ENCODE measurements around the gene RBM34. TPM values are rescaled to one million over a fixed set of nuclear protein-coding genes. Genes with fewer than 3 reads are reported as not detected.
"Not testable (repeated sequence)": the region's sequence is repeated elsewhere in the genome, so short reads cannot be mapped to it uniquely, and the experiment has no call there.

Gene RBM34
- total RNA-seq, 1 experiment from 2014 or later: 106 TPM

- H3F3A ChIP-seq (ENCODE audit: insufficient read depth, low read depth): 0 out of 2 replicates have a peak, but pooled peaks cover 4% of the 10 kb centered on the region
- H3K4me2 ChIP-seq: 0 out of 2 replicates have a peak overlapping the region, but pooled peaks have one; percentile 3
- ChIA-PET CTCF (interaction anchor here (0.6 to 1.7 kb wide), 10 partner anchors 9 to 880 kb away, joined by 3 to 10 read pairs (median 4); no protein-coding TSS in a partner anchor), POLR2A (ENCODE audit: unreplicated experiment) (interaction anchor here (0.6 kb wide), 1 partner anchor 482 kb away, joined by 3 read pairs; no protein-coding TSS in a partner anchor)
- H3K36me3 ChIP-seq (ENCODE audit: low read depth): no peaks in the 10 kb centered on the region
- H3K27me3 ChIP-seq (ENCODE audit: insufficient read depth, low read depth): no peaks in the 10 kb centered on the region
- H3K9me3 ChIP-seq (ENCODE audit: insufficient read depth, low read depth): no peaks in the 10 kb centered on the region
- intact Hi-C loops (cut with micrococcal nuclease; ENCODE audit: unreplicated experiment): loop anchor here (5.0 to 10.0 kb wide), 3 partner anchors 689 to 882 kb away; partner anchors contain the start of gene COA6
- H3K4me1 ChIP-seq (replicated peaks; ENCODE audit: insufficient read depth): no peaks in the 10 kb centered on the region
- H4K20me1 ChIP-seq (ENCODE audit: insufficient read depth): no peaks in the 10 kb centered on the region
- no TSS peak for BruUV-seq (replicated peaks)
- no peaks in the 10 kb centered on the region for H3K79me2 ChIP-seq (ENCODE audit: low read depth)
- peak in 1 of 2 experiments; percentile 51 for DNase-seq
- no peak overlapping the region for H3K27ac ChIP-seq
- TF ChIP-seq EZH2 (IDR thresholded peaks at IDR 0.05; ENCODE audit: low read depth) (no peak), CTCF (conservative IDR thresholded peaks at IDR 0.05) (no peak)
- no peak overlapping the region for H2AFZ ChIP-seq
- H3K9me2 ChIP-seq (ENCODE audit: insufficient read depth): no peaks in the 10 kb centered on the region
- H3K4me3 ChIP-seq: no peak overlapping the region
These were observed 67.9 kb downstream of the RBM34 start for GRCh38 chr1:235093013-235093695.

DNA sequence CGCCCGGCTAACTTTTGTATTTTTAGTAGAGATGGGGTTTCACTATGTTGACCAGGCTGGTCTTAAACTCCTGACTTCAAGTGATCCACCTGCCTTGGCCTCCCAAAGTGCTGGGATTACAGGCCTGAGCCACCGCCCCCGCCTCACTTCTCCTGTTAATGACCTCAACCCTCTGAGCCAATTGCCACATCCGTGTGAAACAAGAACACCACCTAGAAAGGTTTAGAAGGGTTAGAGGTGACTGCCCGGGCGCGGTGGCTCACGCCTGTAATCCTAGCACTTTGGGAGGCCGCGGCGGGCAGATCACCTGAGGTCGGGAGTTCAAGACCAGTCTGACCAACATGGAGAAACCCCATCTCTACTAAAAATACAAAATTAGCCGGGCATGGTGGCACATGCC, 68.6 kb downstream of the RBM34 start:
- intact Hi-C loops (cut with micrococcal nuclease; ENCODE audit: unreplicated experiment): loop anchor here (5.0 to 10.0 kb wide), 3 partner anchors 690 to 882 kb away; partner anchors contain the start of gene COA6
- H3K27ac ChIP-seq; H3K4me1 ChIP-seq (replicated peaks; ENCODE audit: insufficient read depth); H2AFZ ChIP-seq; H3K4me2 ChIP-seq; DNase-seq; H3K36me3 ChIP-seq (ENCODE audit: low read depth); H3K9me2 ChIP-seq (ENCODE audit: insufficient read depth); H3F3A ChIP-seq (ENCODE audit: insufficient read depth, low read depth); H3K4me3 ChIP-seq; BruUV-seq (replicated peaks); H3K79me2 ChIP-seq (ENCODE audit: low read depth); H3K9me3 ChIP-seq (ENCODE audit: insufficient read depth, low read depth); POLR2A ChIA-PET (ENCODE audit: unreplicated experiment); H4K20me1 ChIP-seq (ENCODE audit: insufficient read depth); H3K27me3 ChIP-seq (ENCODE audit: insufficient read depth, low read depth): not testable (repeated sequence)
- CTCF ChIA-PET: interaction anchor here (0.6 to 0.7 kb wide), 2 partner anchors 481 to 879 kb away, joined by 4 to 5 read pairs; no protein-coding TSS in a partner anchor

GRCh38 chr1:235092045-235092406, 69.0 kb downstream of the RBM34 start:
- H3K36me3 ChIP-seq (ENCODE audit: low read depth); H3K9me3 ChIP-seq (ENCODE audit: insufficient read depth, low read depth); H2AFZ ChIP-seq; H3K4me2 ChIP-seq; H3K27ac ChIP-seq; BruUV-seq (replicated peaks); H4K20me1 ChIP-seq (ENCODE audit: insufficient read depth); H3K27me3 ChIP-seq (ENCODE audit: insufficient read depth, low read depth); H3K4me3 ChIP-seq; H3K4me1 ChIP-seq (replicated peaks; ENCODE audit: insufficient read depth); POLR2A ChIA-PET (ENCODE audit: unreplicated experiment); DNase-seq; H3F3A ChIP-seq (ENCODE audit: insufficient read depth, low read depth); H3K79me2 ChIP-seq (ENCODE audit: low read depth); H3K9me2 ChIP-seq (ENCODE audit: insufficient read depth): not testable (repeated sequence)
- CTCF ChIA-PET: interaction anchor here (0.6 kb wide), 1 partner anchor 481 kb away, joined by 5 read pairs; no protein-coding TSS in a partner anchor
- intact Hi-C loops (cut with micrococcal nuclease; ENCODE audit: unreplicated experiment): loop anchor here (5.0 to 10.0 kb wide), 3 partner anchors 690 to 883 kb away; partner anchors contain the start of gene COA6

DNA sequence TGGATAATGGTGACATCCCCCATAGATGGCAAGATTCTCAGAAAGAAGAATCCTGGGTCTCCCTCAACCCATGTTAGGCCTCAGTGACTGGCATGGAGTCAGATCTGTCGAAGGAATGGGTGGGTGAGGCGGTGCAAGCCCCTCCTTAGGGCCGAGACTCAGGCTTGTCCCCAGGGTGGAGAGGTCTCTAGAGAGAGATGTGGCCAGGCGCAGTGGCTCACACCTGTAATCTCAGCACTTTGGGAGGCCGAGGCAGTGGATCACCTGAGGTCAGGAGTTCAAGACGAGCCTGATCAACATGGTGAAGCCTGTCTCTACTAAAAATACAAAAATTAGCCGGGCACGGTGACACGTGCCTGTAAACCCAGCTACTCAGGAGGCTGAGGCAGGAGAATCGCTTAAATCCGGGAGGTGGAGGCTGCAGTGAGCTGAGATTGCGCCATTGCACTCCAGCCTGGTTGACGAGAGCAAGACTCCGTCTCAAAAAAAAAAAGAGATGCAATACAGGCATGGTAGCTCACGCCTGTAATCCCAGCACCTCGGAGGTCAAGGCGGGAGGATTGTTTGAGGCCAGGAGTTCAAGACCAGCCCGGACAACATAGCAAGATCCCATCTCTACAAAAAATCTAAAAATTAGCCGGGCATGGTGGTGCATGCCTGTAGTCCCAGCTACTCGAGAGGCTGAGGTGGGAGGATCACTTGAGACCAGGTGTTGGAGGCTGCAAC, 69.6 kb downstream of the RBM34 start:
- H3K4me2 ChIP-seq; BruUV-seq (replicated peaks); H3K9me2 ChIP-seq (ENCODE audit: insufficient read depth); POLR2A ChIA-PET (ENCODE audit: unreplicated experiment); H3F3A ChIP-seq (ENCODE audit: insufficient read depth, low read depth); H3K27me3 ChIP-seq (ENCODE audit: insufficient read depth, low read depth); H4K20me1 ChIP-seq (ENCODE audit: insufficient read depth); H3K4me1 ChIP-seq (replicated peaks; ENCODE audit: insufficient read depth); H3K27ac ChIP-seq; CTCF ChIA-PET; H3K9me3 ChIP-seq (ENCODE audit: insufficient read depth, low read depth); DNase-seq; H3K79me2 ChIP-seq (ENCODE audit: low read depth); H3K4me3 ChIP-seq; H3K36me3 ChIP-seq (ENCODE audit: low read depth); H2AFZ ChIP-seq: not testable (repeated sequence)
- intact Hi-C loops (cut with micrococcal nuclease; ENCODE audit: unreplicated experiment): loop anchor here (5.0 to 10.0 kb wide), 3 partner anchors 691 to 883 kb away; partner anchors contain the start of gene COA6

Measured in PC-9 (cell line).